H1 (cell line): Measurements from ENCODE around the gene COL12A1. TPM values are rescaled to one million over a fixed set of nuclear protein-coding genes. Genes with fewer than 3 reads are reported as not detected.

Experiments
- CTCF ChIA-PET: fragments of 300-600 bp; sonication (Branson Sonifier 250); formaldehyde crosslinking; loops from one replicate; lab custom pipeline; 2021; ENCODE audit not compliant: partially characterized antibody; lab: Charles Lee
- POLR2A ChIA-PET: fragments of 300-600 bp; sonication (Branson Sonifier 250); formaldehyde crosslinking; loops from one replicate; lab custom pipeline; 2021; ENCODE audit warnings: inconsistent platforms; ENCODE audit not compliant: partially characterized antibody; lab: Charles Lee
- DNase-seq, 2 experiments: peaks; one replicate each; pipeline versions ENCODE4 v3.0.0 to v3.0.0-alpha.2; 2010 to 2022; ENCODE audit warnings: low spot score in 2 of 2, low read depth in 1 of 2, mixed read lengths in 1 of 2
- FAIRE-seq: peaks from 2 replicates; lab custom pipeline; 2011; peaks lifted over from hg19 to GRCh38; lab: Jason Lieb, UNC
- H2AFZ ChIP-seq: 2 replicates; pipeline ENCODE4 v1.8.1; 2012; ENCODE audit warnings: low read length, inconsistent platforms
- H2AK5ac ChIP-seq: 2 replicates; pipeline ENCODE4 v1.6.1; 2013; ENCODE audit warnings: low read depth, low read length
- H2BK120ac ChIP-seq: replicated peaks from 2 replicates; pipeline ENCODE3; 2013; ENCODE audit warnings: low read depth, low read length, inconsistent platforms
- H2BK12ac ChIP-seq: 2 replicates; pipeline ENCODE4 v1.6.1; 2013; ENCODE audit warnings: low read depth, low read length
- H2BK15ac ChIP-seq: 2 replicates; pipeline ENCODE4 v1.6.1; 2013; ENCODE audit warnings: low read length
- H2BK20ac ChIP-seq: 2 replicates; pipeline ENCODE4 v1.6.1; 2013; ENCODE audit warnings: low read length
- H2BK5ac ChIP-seq: 2 replicates; pipeline ENCODE4 v1.6.1; 2013; ENCODE audit warnings: low read depth, low read length
- H3K14ac ChIP-seq: 2 replicates; pipeline ENCODE4 v1.6.1; 2013; ENCODE audit warnings: inconsistent platforms; ENCODE audit not compliant: insufficient read length
- H3K18ac ChIP-seq: 2 replicates; pipeline ENCODE4 v1.6.1; 2013; ENCODE audit warnings: low read length; ENCODE audit errors: extremely low read depth
- H3K23ac ChIP-seq: 2 replicates; pipeline ENCODE4 v1.6.1; 2013; ENCODE audit warnings: inconsistent platforms; ENCODE audit not compliant: insufficient read length
- H3K23me2 ChIP-seq: 2 replicates; pipeline ENCODE4 v1.6.1; 2013; ENCODE audit warnings: low read depth, low read length
- H3K27ac ChIP-seq: 2 replicates; pipeline ENCODE4 v1.6.1; 2011; ENCODE audit warnings: low read depth, low read length, inconsistent platforms
- H3K27me3 ChIP-seq, 4 experiments: replicated peaks in 1 of 4; 1 replicate in 1 of 4; 2 replicates in 3 of 4; pipeline versions ENCODE4 v1.6.1 to v1.8.1; 2011 to 2013; ENCODE audit warnings: low read length in 3 of 4, mild to moderate bottlenecking in 3 of 4, inconsistent platforms in 2 of 4, mixed read lengths in 2 of 4, moderate library complexity in 1 of 4; ENCODE audit not compliant: control insufficient read depth in 3 of 4, insufficient read depth in 3 of 4; ENCODE audit errors: extremely low read depth in 1 of 4
- H3K36me3 ChIP-seq, 4 experiments: 2 replicates each; pipeline versions ENCODE4 v1.6.1 to v1.8.1; 2011 to 2013; ENCODE audit warnings: mild to moderate bottlenecking in 4 of 4, low read length in 3 of 4, moderate library complexity in 2 of 4, control low read depth in 1 of 4, inconsistent platforms in 1 of 4; ENCODE audit not compliant: insufficient read depth in 4 of 4, control insufficient read depth in 2 of 4
- H3K4ac ChIP-seq: replicated peaks from 2 replicates; pipeline ENCODE3; 2013; ENCODE audit warnings: low read length, low read depth, mixed read lengths, inconsistent platforms; ENCODE audit not compliant: insufficient read length
- H3K4me1 ChIP-seq, 4 experiments: replicated peaks in 1 of 4; 1 replicate in 1 of 4; 2 replicates in 3 of 4; pipeline versions ENCODE4 v1.6.1 to v1.8.1; 2011 to 2013; ENCODE audit warnings: low read length in 3 of 4, inconsistent platforms in 2 of 4, mixed read lengths in 1 of 4; ENCODE audit not compliant: insufficient read depth in 4 of 4, control insufficient read depth in 3 of 4
- H3K4me2 ChIP-seq, 2 experiments: 2 replicates each; pipeline versions ENCODE4 v1.6.1 to v1.8.1; 2011 to 2013; ENCODE audit warnings: low read depth in 2 of 2, low read length in 2 of 2, control low read depth in 1 of 2, inconsistent platforms in 1 of 2, mild to moderate bottlenecking in 1 of 2; ENCODE audit not compliant: insufficient read depth in 1 of 2
- H3K4me3 ChIP-seq, 4 experiments: fragments of 200-600, 300-600 bp in 1 of 4; sonication (generic), shearing (Covaris generic), sonication (Bioruptor Twin) in 1 of 4; 2 replicates each; pipeline versions ENCODE4 v1.5.1 to v1.8.1; 2011 to 2016; ENCODE audit warnings: low read length in 4 of 4, low read depth in 3 of 4, control low read depth in 2 of 4, inconsistent platforms in 2 of 4, mild to moderate bottlenecking in 2 of 4, mixed read lengths in 1 of 4, moderate library complexity in 1 of 4; ENCODE audit not compliant: insufficient read depth in 2 of 4; ENCODE audit errors: extremely low read depth in 1 of 4
- H3K56ac ChIP-seq: replicated peaks from 2 replicates; pipeline ENCODE3; 2013; ENCODE audit warnings: low read depth, mild to moderate bottlenecking, mixed read lengths, low read length, inconsistent platforms; ENCODE audit not compliant: insufficient read length
- H3K79me1 ChIP-seq: 2 replicates; pipeline ENCODE4 v1.6.1; 2013; ENCODE audit warnings: low read depth, low read length, control low read depth
- H3K79me2 ChIP-seq, 2 experiments: 2 replicates each; pipeline versions ENCODE4 v1.6.1 to v1.8.1; 2012 to 2013; ENCODE audit warnings: low read length in 2 of 2, mild to moderate bottlenecking in 2 of 2, inconsistent platforms in 1 of 2; ENCODE audit not compliant: insufficient read depth in 2 of 2, control insufficient read depth in 1 of 2
- H3K9ac ChIP-seq, 4 experiments: replicated peaks in 1 of 4; 1 replicate in 1 of 4; 2 replicates in 3 of 4; pipeline versions ENCODE4 v1.6.1 to v1.8.1; 2011 to 2013; ENCODE audit warnings: low read depth in 3 of 4, low read length in 3 of 4, control low read depth in 2 of 4, mild to moderate bottlenecking in 2 of 4, moderate library complexity in 2 of 4, inconsistent platforms in 1 of 4; ENCODE audit errors: extremely low read depth in 1 of 4
- H3K9me3 ChIP-seq, 2 experiments: 2 replicates each; pipeline versions ENCODE4 v1.6.1 to v1.8.1; 2012 to 2013; ENCODE audit warnings: mild to moderate bottlenecking in 2 of 2, moderate library complexity in 2 of 2, control low read depth in 1 of 2, inconsistent platforms in 1 of 2, low read depth in 1 of 2, low read length in 1 of 2, mixed read lengths in 1 of 2; ENCODE audit not compliant: insufficient read depth in 2 of 2
- H4K20me1 ChIP-seq, 2 experiments: replicated peaks in 1 of 2; 2 replicates each; pipeline versions ENCODE3 to v1.8.1; 2011 to 2013; ENCODE audit warnings: inconsistent platforms in 2 of 2, low read length in 2 of 2, mild to moderate bottlenecking in 1 of 2; ENCODE audit not compliant: insufficient read depth in 2 of 2, control insufficient read depth in 1 of 2
- H4K5ac ChIP-seq: 2 replicates; pipeline ENCODE4 v1.6.1; 2013; ENCODE audit warnings: low read length, low read depth, mixed read lengths, inconsistent platforms; ENCODE audit not compliant: insufficient read length
- H4K8ac ChIP-seq: 2 replicates; pipeline ENCODE4 v1.8.0; 2013; ENCODE audit warnings: mild to moderate bottlenecking, moderate library complexity, low read length, inconsistent platforms; ENCODE audit not compliant: insufficient read depth; ENCODE audit errors: extremely low read depth
- H4K91ac ChIP-seq: replicated peaks from 2 replicates; pipeline ENCODE3; 2013; ENCODE audit warnings: low read length, mixed read lengths, inconsistent platforms; ENCODE audit not compliant: insufficient read length
- CHD1 ChIP-seq: IDR thresholded peaks from 2 replicates; pipeline ENCODE4 v1.6.1; 2012; ENCODE audit warnings: low read depth, low read length, improper control_type of control experiment
- FOSL1 ChIP-seq: IDR thresholded peaks from 2 replicates; pipeline ENCODE4 v1.6.1; 2011; ENCODE audit warnings: mild to moderate bottlenecking, low read depth, low read length, moderate library complexity; ENCODE audit not compliant: insufficient read depth
- GABPA ChIP-seq: IDR thresholded peaks from 2 replicates; pipeline ENCODE4 v1.6.1; 2011; ENCODE audit warnings: mild to moderate bottlenecking, low read length, moderate library complexity, borderline replicate concordance; ENCODE audit not compliant: insufficient read depth
- SIRT6 ChIP-seq: IDR thresholded peaks from one replicate; pipeline ENCODE4 v1.7.1; 2012; ENCODE audit warnings: low read length, inconsistent platforms
- SUZ12 ChIP-seq: fragments of 200-600 bp; sonication (generic); IDR thresholded peaks from 2 replicates; pipeline ENCODE4 v1.6.1; 2012; ENCODE audit warnings: mild to moderate bottlenecking, inconsistent platforms, low read length, moderate library complexity, mixed read lengths
- polyA plus RNA-seq, 7 experiments: library from polyadenylated mRNA; depleted of rRNA in 3 of 7; stranded (reverse) in 5 of 7; unstranded in 2 of 7; fragments of >200 nt in 5 of 7; fragments of 200-250 nt in 2 of 7; gene quantifications; 1 replicate in 5 of 7; 2 replicates in 1 of 7; 4 replicates in 1 of 7; pipeline versions ENCODE4 v1.2.1 to v1.2.3, GENCODE V29; 2011 to 2013; ENCODE audit warnings: missing spikeins in 2 of 7, mixed read lengths in 2 of 7
- total RNA-seq: library from RNA; stranded (reverse); fragmentation: NEBNext Ultra II Directional; extraction: Animal tissue kit (Norgen Biotek cat#: 25700); gene quantifications from 2 replicates; pipeline ENCODE4 v1.2.1, GENCODE V29; 2021

COL12A1 gene
- total and polyA plus RNA-seq, 2 of the 8 experiments (the other 6 are each of a cell fraction or from before 2014, with no cell fraction given), result 1.4 to 4.7 TPM

DNA sequence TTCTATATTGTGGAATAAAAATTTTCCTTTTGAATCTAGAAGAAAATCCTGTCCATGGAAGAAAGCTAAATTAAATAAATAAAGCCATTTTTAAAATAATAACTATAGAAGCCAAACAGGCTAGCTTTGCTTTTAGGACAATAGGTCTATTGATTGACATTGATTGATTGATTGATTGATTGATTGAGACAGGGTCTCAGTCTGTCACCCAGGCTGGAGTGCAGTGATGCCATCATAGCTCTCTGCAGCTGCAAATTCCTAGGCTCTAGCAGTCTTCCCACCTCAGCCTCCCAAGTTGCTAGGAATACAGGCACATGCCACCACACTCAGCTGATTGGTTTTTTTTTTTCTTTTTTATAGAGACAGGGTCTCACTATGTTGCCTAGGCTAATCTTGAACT lies 97.9 kb downstream of the COL12A1 start:
- Histone ChIP-seq H4K20me1 (no peaks in the 10 kb centered on the region), H3K56ac (no peak overlapping the region), H3K27me3 (no peaks in the 10 kb centered on the region), H3K23ac (no peak overlapping the region), H3K23me2 (no peaks in the 10 kb centered on the region), H3K14ac (no peak overlapping the region), H2BK120ac (no peak overlapping the region), H2BK20ac (no peak overlapping the region), H3K79me1 (no peaks in the 10 kb centered on the region), H3K79me2 (no peaks in the 10 kb centered on the region)
- POLR2A ChIA-PET, result no interaction called here
- DNase-seq, result no peak
- no peak for TF ChIP-seq CHD1
- TF ChIP-seq FOSL1, result no peak
- no peak for TF ChIP-seq SUZ12
- no peak for TF ChIP-seq SIRT6
- TF ChIP-seq GABPA, result no peak
- TF ChIP-seq, all 59 proteins: peak for 0
- Histone ChIP-seq H4K8ac (no peak overlapping the region), H2AK5ac (no peak overlapping the region), H3K4me3 (no peak overlapping the region), H3K4me2 (no peak overlapping the region), H2BK15ac (no peak overlapping the region), H4K91ac (no peak overlapping the region), H3K9me3 (no peaks in the 10 kb centered on the region), H2AFZ (no peak overlapping the region), H3K4me1 (no peaks in the 10 kb centered on the region), H3K27ac (no peak overlapping the region), H3K4ac (no peak overlapping the region), H3K36me3 (no peaks in the 10 kb centered on the region), H4K5ac (no peak overlapping the region), H2BK12ac (no peak overlapping the region), H3K18ac (no peak overlapping the region), H3K9ac (no peak overlapping the region), H2BK5ac (no peak overlapping the region)
- CTCF ChIA-PET, result interaction anchor here (1.2 kb wide), 1 partner anchor 26 kb away, joined by 3 read pairs; no protein-coding TSS in a partner anchor
- no peak for FAIRE-seq
